ENCODE measurements around the gene CYP2F1. TPM values are rescaled to one million over a fixed set of nuclear protein-coding genes. Genes with fewer than 3 reads are reported as not detected.

The CYP2F1 gene
- total and polyA plus RNA-seq, 2 of the 13 experiments (the other 11 are each of a cell fraction or from before 2014, with no cell fraction given): not detected

DNA sequence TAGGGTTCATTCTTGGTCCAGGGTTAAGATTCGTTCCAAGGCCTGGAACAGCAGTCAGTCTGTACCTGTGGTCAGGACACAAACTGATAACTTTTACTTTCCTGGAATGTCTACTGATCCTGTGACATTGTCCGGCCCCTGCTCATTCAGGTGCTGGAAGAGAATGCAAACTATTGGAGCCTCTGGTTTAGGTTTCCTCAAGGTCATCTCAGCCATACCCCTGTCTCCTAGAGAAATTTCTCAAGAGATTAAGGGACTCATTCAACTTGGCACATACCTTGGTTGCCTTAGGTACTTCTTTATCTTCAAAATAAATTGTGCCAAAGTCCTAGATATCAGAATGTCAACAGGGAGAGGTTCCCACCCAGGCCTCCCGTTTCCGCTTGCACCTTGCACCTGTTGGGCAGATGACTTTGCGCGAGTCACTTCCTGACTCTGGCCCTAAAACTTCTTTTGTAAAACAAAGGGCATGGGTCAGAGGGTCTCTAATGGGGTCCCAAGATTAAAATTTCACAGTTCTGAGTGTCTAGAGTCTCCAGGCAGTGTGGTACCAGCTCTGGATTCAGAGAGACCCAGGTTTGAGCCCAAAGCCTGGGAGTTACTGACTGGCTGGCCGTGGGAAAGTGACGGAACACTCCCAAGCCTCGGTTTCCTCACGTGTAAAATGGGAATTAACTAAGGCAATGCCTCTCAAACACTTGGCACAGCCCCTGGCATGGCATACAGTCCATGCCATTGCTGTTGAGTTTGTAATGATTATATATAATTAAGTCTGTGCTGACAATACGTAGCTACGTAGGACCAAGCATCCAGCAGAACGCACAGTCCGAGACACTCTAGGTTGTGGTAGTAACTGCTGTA, 52.9 kb downstream of the CYP2F1 start (continued):
- no peak for TF ChIP-seq REST (IDR thresholded peaks at IDR 0.05; ENCODE audit: borderline replicate concordance in 1 of 2, low read depth in 1 of 2, low read length in 2 of 2)
- peak; percentile 24; the same call in 1 of the 2 replicates for TF ChIP-seq SP5 (CRISPR knock-in tag; IDR thresholded peaks at IDR 0.05; ENCODE audit: borderline replicate concordance, low read depth)
- TF ChIP-seq GATA4 (IDR thresholded peaks at IDR 0.05; ENCODE audit: borderline replicate concordance, low read depth): peak; percentile 67; the same call in 1 of the 2 replicates
- no peak for TF ChIP-seq ZFYVE20 (CRISPR knock-in tag; IDR thresholded peaks at IDR 0.05; ENCODE audit: borderline replicate concordance, low read depth)
- peak; percentile 66 for TF ChIP-seq HDAC2 (CRISPR knock-in tag; IDR thresholded peaks at IDR 0.05)
- TF ChIP-seq PATZ1 (CRISPR knock-in tag; IDR thresholded peaks at IDR 0.05): 0 out of 2 replicates have a peak, but pooled peaks have one; percentile 20
- TF ChIP-seq HMG20A (CRISPR knock-in tag; IDR thresholded peaks at IDR 0.05; ENCODE audit: borderline replicate concordance): 0 out of 2 replicates have a peak, but pooled peaks have one; percentile 35
- peak; percentile 90 for TF ChIP-seq ZBTB38 (CRISPR knock-in tag; IDR thresholded peaks at IDR 0.05)
- TF ChIP-seq ZNF652 (CRISPR knock-in tag; IDR thresholded peaks at IDR 0.05; ENCODE audit: borderline replicate concordance, low read depth): no peak
- TF ChIP-seq ZNF180 (CRISPR knock-in tag; IDR thresholded peaks at IDR 0.05; ENCODE audit: borderline replicate concordance, low read depth): no peak
- no peak for TF ChIP-seq SIN3B (IDR thresholded peaks at IDR 0.05; ENCODE audit: low read length)
- TF ChIP-seq THAP9 (CRISPR knock-in tag; IDR thresholded peaks at IDR 0.05; ENCODE audit: borderline replicate concordance): no peak
- TF ChIP-seq, protein P1, sequence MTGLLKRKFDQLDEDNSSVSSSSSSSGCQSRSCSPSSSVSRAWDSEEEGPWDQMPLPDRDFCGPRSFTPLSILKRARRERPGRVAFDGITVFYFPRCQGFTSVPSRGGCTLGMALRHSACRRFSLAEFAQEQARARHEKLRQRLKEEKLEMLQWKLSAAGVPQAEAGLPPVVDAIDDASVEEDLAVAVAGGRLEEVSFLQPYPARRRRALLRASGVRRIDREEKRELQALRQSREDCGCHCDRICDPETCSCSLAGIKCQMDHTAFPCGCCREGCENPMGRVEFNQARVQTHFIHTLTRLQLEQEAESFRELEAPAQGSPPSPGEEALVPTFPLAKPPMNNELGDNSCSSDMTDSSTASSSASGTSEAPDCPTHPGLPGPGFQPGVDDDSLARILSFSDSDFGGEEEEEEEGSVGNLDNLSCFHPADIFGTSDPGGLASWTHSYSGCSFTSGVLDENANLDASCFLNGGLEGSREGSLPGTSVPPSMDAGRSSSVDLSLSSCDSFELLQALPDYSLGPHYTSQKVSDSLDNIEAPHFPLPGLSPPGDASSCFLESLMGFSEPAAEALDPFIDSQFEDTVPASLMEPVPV (CRISPR knock-in tag; IDR thresholded peaks at IDR 0.05): no peak
- peak in 1 of 2 experiments; percentile 71; a peak in 3 of 4 replicates for TF ChIP-seq EP300 (IDR thresholded peaks at IDR 0.05; ENCODE audit: low read depth in 2 of 2, low read length in 2 of 2)
- peak; percentile 65 for TF ChIP-seq EP300 (CRISPR knock-in tag; IDR thresholded peaks at IDR 0.05; ENCODE audit: borderline replicate concordance)

Data from HepG2 (cell line).